ENCODE results near the gene THRB. TPM values are rescaled to one million over a fixed set of nuclear protein-coding genes. Genes with fewer than 3 reads are reported as not detected.

Gene THRB
- total RNA-seq, 1 experiment from 2014 or later, result 9.7 TPM

- Histone ChIP-seq H3K4me2 (no peak overlapping the region), H3K27ac (no peak overlapping the region), H3K4me3 (no peak overlapping the region), H2AFZ (no peak overlapping the region), H3K9me3 (ENCODE audit: insufficient read depth, low read depth) (no peaks in the 10 kb centered on the region), H3K79me2 (ENCODE audit: low read depth) (no peaks in the 10 kb centered on the region), H3F3A (ENCODE audit: insufficient read depth, low read depth) (peaks cover 10% of the 10 kb centered on the region; the same call in 1 of the 2 replicates), H4K20me1 (ENCODE audit: insufficient read depth) (no peaks in the 10 kb centered on the region), H3K27me3 (ENCODE audit: insufficient read depth, low read depth) (no peaks in the 10 kb centered on the region), H3K9me2 (ENCODE audit: insufficient read depth) (no peaks in the 10 kb centered on the region), H3K36me3 (ENCODE audit: low read depth) (no peaks in the 10 kb centered on the region), H3K4me1 (replicated peaks; ENCODE audit: insufficient read depth) (peaks cover 13% of the 10 kb centered on the region; the same call in 1 of the 2 replicates)
- TF ChIP-seq EZH2 (IDR thresholded peaks at IDR 0.05; ENCODE audit: low read depth) (no peak), CTCF (conservative IDR thresholded peaks at IDR 0.05) (no peak)
- CTCF ChIA-PET, result no interaction called here
- BruUV-seq (replicated peaks), result no TSS peak
- intact Hi-C loops (cut with micrococcal nuclease; ENCODE audit: unreplicated experiment), result no loop called here
- POLR2A ChIA-PET (ENCODE audit: unreplicated experiment), result no interaction called here
- no peak for DNase-seq
Observed at GRCh38 chr3:24339266-24339825, 155.3 kb downstream of the THRB start.

GRCh38 chr3:24338409-24339130, 156.1 kb downstream of the THRB start:
- ChIA-PET CTCF (no interaction called here), POLR2A (ENCODE audit: unreplicated experiment) (no interaction called here)
- Histone ChIP-seq H3K27ac (no peak overlapping the region), H3K9me2 (ENCODE audit: insufficient read depth) (no peaks in the 10 kb centered on the region), H3K79me2 (ENCODE audit: low read depth) (no peaks in the 10 kb centered on the region), H2AFZ (no peak overlapping the region), H3F3A (ENCODE audit: insufficient read depth, low read depth) (peaks cover 6% of the 10 kb centered on the region; the same call in 1 of the 2 replicates), H3K4me1 (replicated peaks; ENCODE audit: insufficient read depth) (peaks cover 8% of the 10 kb centered on the region; the same call in 1 of the 2 replicates), H3K9me3 (ENCODE audit: insufficient read depth, low read depth) (no peaks in the 10 kb centered on the region), H3K27me3 (ENCODE audit: insufficient read depth, low read depth) (no peaks in the 10 kb centered on the region), H4K20me1 (ENCODE audit: insufficient read depth) (no peaks in the 10 kb centered on the region), H3K4me3 (no peak overlapping the region), H3K4me2 (no peak overlapping the region), H3K36me3 (ENCODE audit: low read depth) (no peaks in the 10 kb centered on the region)
- no TSS peak for BruUV-seq (replicated peaks)
- TF ChIP-seq EZH2 (IDR thresholded peaks at IDR 0.05; ENCODE audit: low read depth) (no peak), CTCF (conservative IDR thresholded peaks at IDR 0.05) (no peak)
- intact Hi-C loops (cut with micrococcal nuclease; ENCODE audit: unreplicated experiment), result no loop called here
- DNase-seq, result no peak

- Histone ChIP-seq H4K20me1 (ENCODE audit: insufficient read depth) (no peaks in the 10 kb centered on the region), H3K4me3 (no peak overlapping the region), H3K9me2 (ENCODE audit: insufficient read depth) (no peaks in the 10 kb centered on the region), H3K9me3 (ENCODE audit: insufficient read depth, low read depth) (no peaks in the 10 kb centered on the region), H3K79me2 (ENCODE audit: low read depth) (no peaks in the 10 kb centered on the region), H3K36me3 (ENCODE audit: low read depth) (no peaks in the 10 kb centered on the region), H2AFZ (no peak overlapping the region), H3K27ac (no peak overlapping the region), H3K4me2 (no peak overlapping the region), H3F3A (ENCODE audit: insufficient read depth, low read depth) (no peaks in the 10 kb centered on the region), H3K4me1 (replicated peaks; ENCODE audit: insufficient read depth) (no peaks in the 10 kb centered on the region), H3K27me3 (ENCODE audit: insufficient read depth, low read depth) (no peaks in the 10 kb centered on the region)
- TF ChIP-seq EZH2 (IDR thresholded peaks at IDR 0.05; ENCODE audit: low read depth), result no peak
- no peak for TF ChIP-seq CTCF (conservative IDR thresholded peaks at IDR 0.05)
- no TSS peak for BruUV-seq (replicated peaks)
- ChIA-PET CTCF (no interaction called here), POLR2A (ENCODE audit: unreplicated experiment) (no interaction called here)
- DNase-seq, result no peak
- intact Hi-C loops (cut with micrococcal nuclease; ENCODE audit: unreplicated experiment), result no loop called here
Observed at GRCh38 chr3:24336101-24336500, 158.5 kb downstream of the THRB start.
